NK-92 (cell line): ENCODE results near the gene HEMGN.
"Not testable (repeated sequence)": the region's sequence is repeated elsewhere in the genome, so short reads cannot be mapped to it uniquely, and the experiment has no call there.

Experiments
- DNase-seq: peaks from one replicate; lab custom pipeline; 2025; ENCODE audit not compliant: unreplicated experiment; lab: John Stamatoyannopoulos, UW

The HEMGN gene

DNA sequence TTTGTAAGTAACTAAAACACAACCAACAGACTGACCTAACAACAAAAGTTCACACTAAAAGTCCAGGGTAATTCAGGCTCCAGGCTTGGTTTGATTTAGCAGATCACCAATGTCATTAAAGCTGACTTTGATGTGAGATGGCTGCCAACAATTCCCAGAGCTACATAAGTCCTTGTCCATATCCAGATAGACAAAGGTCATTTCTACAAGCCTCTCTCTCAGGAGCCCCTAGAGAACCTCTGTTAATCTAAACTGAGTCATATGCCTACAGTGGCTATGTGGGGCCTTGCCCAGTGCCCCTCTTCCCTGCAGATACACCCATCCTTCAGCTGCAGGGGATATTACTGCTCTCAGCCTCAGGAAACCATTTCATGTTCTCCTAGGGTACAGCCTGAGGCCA, 26.9 kb upstream of the HEMGN start:
- no peak for DNase-seq

- DNase-seq = no peak
These were observed 25.3 kb upstream of the HEMGN start for GRCh38 chr9:97963232-97963631.

- DNase-seq = no peak
These were observed 24.6 kb upstream of the HEMGN start for GRCh38 chr9:97962575-97962974.

DNA sequence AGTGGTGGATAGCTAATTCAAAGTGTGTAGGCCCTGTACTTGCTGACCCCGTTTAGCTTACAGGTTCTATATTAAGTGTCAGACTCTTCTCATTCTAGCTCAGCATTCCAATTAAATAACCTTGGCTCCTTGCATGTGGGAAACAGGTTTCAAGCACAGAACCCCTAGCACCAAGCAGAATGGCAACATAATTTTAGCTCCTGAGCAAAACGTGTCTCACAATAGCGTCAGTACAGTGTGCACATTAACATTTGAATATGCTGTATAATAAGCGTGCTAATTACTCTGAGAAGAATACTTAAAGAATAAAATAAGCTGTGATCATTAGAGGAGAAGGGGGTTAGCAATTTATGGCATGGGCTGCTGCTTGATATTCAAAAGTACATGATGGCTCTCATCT, 24.2 kb upstream of the HEMGN start:
- DNase-seq = no peak

DNA sequence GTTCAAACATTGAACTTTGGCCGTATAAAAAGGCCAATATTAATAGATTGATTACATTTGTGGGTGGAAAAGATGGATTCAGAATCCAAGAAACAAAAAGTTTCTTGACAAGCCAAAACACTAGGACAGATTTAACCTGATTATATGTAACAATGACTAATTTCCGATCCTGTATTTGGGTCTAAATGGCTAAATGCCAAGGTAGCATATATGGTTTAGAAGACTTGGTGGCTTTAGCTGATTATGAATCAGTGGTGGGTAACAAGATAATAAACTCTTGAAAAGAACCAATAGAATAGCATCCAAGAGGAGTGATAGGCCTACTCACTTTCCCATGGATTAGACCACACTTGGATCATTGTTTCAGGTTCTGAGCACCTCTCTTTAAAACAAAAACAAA, 23.4 kb upstream of the HEMGN start:
- no peak for DNase-seq

DNA sequence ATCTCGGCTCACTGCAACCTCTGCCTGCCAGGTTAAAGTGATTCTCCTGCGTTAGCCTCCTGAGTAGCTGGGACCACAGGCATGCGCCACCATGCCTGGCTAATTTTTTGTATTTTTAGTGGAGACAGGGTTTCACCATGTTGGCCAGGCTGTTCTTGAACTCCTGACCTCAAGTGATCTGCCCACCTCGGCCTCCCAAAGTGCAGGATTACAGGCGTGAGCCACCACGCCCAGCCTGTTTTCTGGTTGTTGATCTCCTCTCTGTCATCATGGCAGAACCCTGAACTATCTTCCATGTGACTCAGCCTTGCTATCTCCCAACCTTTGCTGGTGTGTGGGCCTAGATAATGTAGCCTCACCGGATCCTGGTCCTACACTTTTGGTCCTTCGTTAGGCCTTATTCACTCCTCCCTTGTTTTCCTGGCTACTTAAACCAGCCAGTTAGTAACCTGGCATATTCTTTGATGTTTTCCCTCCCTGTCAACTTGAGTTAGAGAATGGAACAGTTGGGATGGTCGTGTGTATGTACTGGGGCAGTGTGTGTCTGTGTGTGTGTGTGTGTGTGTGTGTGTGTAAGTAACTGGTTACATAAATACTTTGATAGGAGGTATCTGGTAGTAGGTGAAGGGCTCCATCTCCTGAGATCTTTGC, 22.8 kb upstream of the HEMGN start:
- not testable (repeated sequence) for DNase-seq

DNA sequence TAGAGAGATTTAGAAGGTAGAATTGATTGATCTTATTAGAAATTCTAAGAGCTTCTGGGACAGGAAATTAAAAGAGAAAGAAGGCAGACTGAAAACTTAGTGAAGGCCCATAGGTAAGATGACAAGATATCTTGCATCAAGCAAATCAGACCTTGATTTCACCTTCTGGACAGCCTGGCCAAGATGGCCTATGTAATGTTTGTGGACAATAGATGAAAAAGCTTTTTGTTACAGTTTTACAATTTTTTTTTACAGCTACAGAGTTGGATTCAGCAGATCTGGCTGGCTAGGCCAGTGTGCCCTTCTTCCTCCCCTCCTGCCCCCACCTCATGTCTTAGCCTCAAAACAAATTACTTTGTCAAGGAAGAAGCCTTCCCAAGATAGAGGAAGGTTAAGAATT, 21.6 kb upstream of the HEMGN start:
- no peak for DNase-seq

DNA sequence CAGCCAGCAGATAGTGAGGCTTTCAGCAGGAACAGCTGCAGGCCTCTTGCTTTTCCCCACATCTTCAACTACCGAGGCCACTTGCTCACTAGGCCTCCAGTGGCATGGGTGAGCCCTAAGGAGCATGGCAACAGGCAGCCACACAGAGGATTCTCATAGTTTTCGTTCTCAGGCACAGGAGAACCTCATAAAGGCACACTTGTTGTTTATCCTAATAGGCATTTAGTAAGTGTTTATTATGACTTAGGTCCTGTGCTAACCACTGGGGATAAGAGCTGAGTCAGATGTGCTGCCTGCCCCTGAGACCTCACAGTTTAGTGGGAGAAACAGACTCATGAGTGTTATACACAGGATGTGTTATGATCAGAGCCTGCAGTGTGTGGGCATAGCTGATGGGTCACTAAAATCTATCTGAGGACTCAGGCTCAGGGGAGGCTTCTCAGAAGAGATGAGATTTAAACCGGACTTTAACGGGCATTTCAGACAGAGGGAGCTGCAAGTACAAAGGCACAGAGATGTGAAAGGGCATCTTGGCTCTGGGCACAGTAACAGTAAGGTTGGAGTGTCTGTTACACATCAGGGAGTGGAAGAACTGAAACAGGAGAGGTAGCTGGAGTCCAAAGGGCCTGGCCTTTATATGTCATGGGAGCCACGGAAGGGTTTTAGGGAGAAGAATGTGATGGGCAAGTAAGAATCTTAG, 21.0 kb upstream of the HEMGN start:
- no peak for DNase-seq

GRCh38 chr9:97956331-97956730, 18.4 kb upstream of the HEMGN start:
- DNase-seq = no peak

- DNase-seq = no peak
These were observed 16.6 kb upstream of the HEMGN start for GRCh38 chr9:97954550-97954989.

- DNase-seq = not testable (repeated sequence)
These were observed 12.9 kb upstream of the HEMGN start for GRCh38 chr9:97950873-97951272.

GRCh38 chr9:97947094-97947493, 9.1 kb upstream of the HEMGN start:
- not testable (repeated sequence) for DNase-seq

DNA sequence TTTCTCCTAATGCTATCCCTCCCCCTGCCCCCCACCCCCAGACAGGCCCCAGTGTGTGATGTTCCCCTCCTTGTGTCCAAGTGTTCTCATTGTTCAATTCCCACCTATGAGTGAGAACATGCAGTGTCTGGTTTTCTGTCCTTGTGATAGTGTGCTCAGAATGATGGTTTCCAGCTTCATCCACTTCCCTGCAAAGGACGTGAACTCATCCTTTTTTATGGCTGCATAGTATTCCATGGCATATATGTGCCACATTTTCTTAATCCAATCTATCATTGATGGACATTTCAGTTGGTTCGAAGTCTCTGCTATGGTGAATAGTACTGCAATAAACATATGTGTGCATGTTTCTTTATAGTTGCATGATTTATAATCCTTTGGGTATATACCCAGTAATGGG, 7.5 kb upstream of the HEMGN start:
- not testable (repeated sequence) for DNase-seq

DNA sequence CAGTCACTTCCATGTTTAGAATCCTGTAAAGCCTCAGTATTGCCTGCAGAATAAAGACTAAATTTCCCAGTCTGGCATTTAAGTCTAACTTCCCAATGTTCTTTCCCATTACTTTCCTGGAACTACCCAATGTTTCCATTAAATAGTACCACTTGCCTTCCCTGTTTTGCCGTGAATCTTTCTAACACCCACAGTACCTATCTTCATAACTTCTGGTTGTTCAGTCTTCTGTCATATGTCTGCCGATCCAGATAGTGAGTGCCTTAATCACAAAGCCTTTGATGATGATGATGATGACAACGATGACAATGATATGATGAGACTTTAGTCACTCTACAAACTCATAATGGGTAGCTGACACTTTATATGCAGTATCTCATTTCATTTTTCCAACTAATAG, 6.6 kb upstream of the HEMGN start:
- DNase-seq = no peak

DNA sequence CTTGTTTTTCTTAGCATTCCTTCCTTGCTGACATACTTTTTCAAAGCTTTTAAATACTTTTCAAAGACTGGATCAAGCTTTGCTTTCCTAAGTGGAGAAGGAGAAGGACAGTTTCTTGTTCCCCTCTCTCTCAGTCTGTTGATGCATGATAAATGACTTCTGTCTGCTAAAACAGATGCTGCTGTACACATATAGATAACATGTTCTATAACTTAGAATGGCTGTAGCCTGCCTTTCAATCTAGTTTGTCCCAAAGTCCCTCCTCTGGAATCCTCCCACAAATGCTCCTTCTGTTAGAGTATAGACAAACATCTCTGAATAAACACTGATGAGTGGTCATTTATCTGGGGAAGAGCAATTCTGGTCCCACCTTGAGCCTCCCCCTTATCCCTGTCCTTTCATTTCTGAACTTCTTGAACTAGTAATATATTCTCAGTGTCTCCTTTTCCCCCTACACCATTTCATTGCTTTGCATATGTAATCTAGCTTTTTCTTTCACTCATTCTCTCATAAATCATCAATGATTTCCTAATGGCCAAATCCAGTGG, 5.4 kb upstream of the HEMGN start:
- DNase-seq = no peak

DNA sequence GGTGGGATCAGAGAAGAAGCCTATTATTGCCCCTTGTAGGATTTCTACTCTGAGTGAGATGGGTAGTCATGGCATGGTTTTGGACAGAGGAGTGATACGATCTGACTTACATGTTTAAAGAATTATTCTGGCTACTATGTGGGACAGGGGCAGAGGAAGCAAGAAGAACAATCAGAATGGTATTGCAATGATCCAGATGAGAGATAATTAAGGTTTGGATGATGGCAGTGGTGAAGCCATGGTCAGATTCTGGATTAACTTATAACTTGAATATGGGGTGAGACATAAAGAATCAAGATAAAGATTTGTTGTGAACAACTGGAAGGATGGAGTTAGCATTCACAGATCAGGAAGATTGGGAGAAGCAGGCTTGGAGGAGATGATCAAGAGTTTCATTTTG, 3.4 kb upstream of the HEMGN start:
- DNase-seq = no peak

- no peak for DNase-seq
These were observed 2.8 kb upstream of the HEMGN start for GRCh38 chr9:97940741-97941140.

GRCh38 chr9:97940233-97940632, 2.3 kb upstream of the HEMGN start:
- no peak for DNase-seq

DNA sequence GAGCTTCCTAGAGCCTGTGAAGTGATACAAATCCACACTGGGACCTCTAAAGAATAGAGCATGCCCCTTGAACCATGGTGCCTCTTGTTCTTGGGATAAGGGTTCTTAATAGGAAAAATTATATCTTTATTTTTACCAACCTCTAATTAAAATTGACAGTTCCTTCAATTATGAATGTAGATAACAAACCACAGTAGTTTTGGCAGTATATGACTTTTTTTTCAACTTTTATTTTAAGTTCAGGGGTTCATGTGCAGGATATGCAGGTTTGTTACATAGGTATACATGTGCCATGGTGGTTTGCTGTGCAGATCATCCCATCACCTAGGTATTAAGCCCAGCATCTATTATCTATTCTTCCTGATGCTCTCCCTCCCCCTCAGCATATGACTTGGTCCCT, 974 bp downstream of the HEMGN start:
- no peak for DNase-seq

- no peak for DNase-seq
These were observed 2.7 kb downstream of the HEMGN start for GRCh38 chr9:97935276-97935675.

- no peak for DNase-seq
These were observed 3.5 kb downstream of the HEMGN start for GRCh38 chr9:97934321-97935115.
